ENCODE data around the gene FBXL17. TPM values are rescaled to one million over a fixed set of nuclear protein-coding genes. Genes with fewer than 3 reads are reported as not detected.
"Not testable (repeated sequence)": the region's sequence is repeated elsewhere in the genome, so short reads cannot be mapped to it uniquely, and the experiment has no call there.

FBXL17 gene
- total RNA-seq, 4 donors from 2014 or later = 10.7 to 31.6 (median 22.1) TPM

GRCh38 chr5:108417166-108417670 lies 35.3 kb upstream of the FBXL17 start:
- H3K36me3 ChIP-seq = no peaks in the 10 kb centered on the region
- no peak for TF ChIP-seq POLR2A (IDR thresholded peaks at IDR 0.05)
- TF ChIP-seq, protein P1, sequence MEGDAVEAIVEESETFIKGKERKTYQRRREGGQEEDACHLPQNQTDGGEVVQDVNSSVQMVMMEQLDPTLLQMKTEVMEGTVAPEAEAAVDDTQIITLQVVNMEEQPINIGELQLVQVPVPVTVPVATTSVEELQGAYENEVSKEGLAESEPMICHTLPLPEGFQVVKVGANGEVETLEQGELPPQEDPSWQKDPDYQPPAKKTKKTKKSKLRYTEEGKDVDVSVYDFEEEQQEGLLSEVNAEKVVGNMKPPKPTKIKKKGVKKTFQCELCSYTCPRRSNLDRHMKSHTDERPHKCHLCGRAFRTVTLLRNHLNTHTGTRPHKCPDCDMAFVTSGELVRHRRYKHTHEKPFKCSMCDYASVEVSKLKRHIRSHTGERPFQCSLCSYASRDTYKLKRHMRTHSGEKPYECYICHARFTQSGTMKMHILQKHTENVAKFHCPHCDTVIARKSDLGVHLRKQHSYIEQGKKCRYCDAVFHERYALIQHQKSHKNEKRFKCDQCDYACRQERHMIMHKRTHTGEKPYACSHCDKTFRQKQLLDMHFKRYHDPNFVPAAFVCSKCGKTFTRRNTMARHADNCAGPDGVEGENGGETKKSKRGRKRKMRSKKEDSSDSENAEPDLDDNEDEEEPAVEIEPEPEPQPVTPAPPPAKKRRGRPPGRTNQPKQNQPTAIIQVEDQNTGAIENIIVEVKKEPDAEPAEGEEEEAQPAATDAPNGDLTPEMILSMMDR (IDR thresholded peaks at IDR 0.05) = no peak
- H3K9me3 ChIP-seq = no peaks in the 10 kb centered on the region
- H3K27me3 ChIP-seq = no peaks in the 10 kb centered on the region
- no peak overlapping the region for H3K4me3 ChIP-seq
- no peaks in the 10 kb centered on the region for H3K4me1 ChIP-seq
- H3K27ac ChIP-seq = no peak overlapping the region
- DNase-seq = no peak

- TF ChIP-seq, protein P1 (IDR thresholded peaks at IDR 0.05) = no peak
- no peak for TF ChIP-seq POLR2A (IDR thresholded peaks at IDR 0.05)
- no peak overlapping the region for H3K4me3 ChIP-seq
- no peaks in the 10 kb centered on the region for H3K9me3 ChIP-seq
- no peaks in the 10 kb centered on the region for H3K4me1 ChIP-seq
- no peak for DNase-seq
- H3K27me3 ChIP-seq = no peaks in the 10 kb centered on the region
- no peaks in the 10 kb centered on the region for H3K36me3 ChIP-seq
- no peak overlapping the region for H3K27ac ChIP-seq
Measured at GRCh38 chr5:108415726-108416125, 33.8 kb upstream of the FBXL17 start.

DNA sequence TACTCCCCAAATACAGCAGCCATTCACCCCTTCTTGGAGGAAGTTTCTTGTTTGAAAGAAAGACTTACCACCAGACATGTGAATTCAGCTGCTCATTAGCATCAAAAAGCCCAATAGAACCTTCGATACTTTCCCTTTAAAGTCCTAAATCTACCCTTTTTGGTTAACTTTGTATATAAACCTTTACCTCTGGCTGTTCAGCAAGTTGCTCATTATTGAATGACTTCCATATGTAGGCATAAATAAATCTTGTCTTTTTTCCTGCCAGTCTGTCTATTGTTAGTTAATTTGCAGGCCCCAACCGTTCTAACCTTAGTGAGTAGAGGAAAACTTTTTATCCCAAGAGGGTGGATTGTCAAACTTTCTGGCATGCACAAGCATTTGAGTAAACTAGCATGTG lies 27.9 kb upstream of the FBXL17 start:
- Histone ChIP-seq H3K4me1 (no peaks in the 10 kb centered on the region), H3K36me3 (no peaks in the 10 kb centered on the region), H3K9me3 (no peaks in the 10 kb centered on the region), H3K27me3 (no peaks in the 10 kb centered on the region), H3K27ac (no peak overlapping the region), H3K4me3 (no peak overlapping the region)
- DNase-seq = no peak
- TF ChIP-seq, protein P1 (IDR thresholded peaks at IDR 0.05) = no peak
- TF ChIP-seq POLR2A (IDR thresholded peaks at IDR 0.05) = no peak

DNA sequence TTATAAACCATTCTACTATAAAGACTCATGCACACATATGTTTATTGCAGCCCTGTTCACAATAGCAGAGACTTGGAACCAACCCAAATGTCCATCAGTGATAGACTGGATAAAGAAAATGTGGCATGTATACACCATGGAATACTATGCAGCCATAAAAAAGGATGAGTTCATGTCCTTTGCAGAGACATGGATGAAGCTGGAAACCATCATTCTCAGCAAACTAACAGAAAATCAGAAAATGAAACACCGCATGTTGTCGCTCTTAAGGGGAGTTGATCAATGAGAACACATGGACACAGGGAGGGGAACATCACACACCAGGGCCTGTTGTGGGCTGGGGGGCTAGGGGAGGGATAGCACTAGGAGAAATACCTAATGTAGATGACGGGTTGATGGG lies 23.3 kb upstream of the FBXL17 start:
- not testable (repeated sequence) for H3K36me3 ChIP-seq, DNase-seq, H3K27ac ChIP-seq, H3K27me3 ChIP-seq, H3K4me1 ChIP-seq, H3K4me3 ChIP-seq, H3K9me3 ChIP-seq

- Histone ChIP-seq H3K4me3 (no peak overlapping the region), H3K36me3 (no peaks in the 10 kb centered on the region), H3K9me3 (no peaks in the 10 kb centered on the region), H3K27ac (no peak overlapping the region), H3K27me3 (no peaks in the 10 kb centered on the region), H3K4me1 (no peaks in the 10 kb centered on the region)
- TF ChIP-seq, protein P1 (IDR thresholded peaks at IDR 0.05) = no peak
- TF ChIP-seq POLR2A (IDR thresholded peaks at IDR 0.05) = no peak
- no peak for DNase-seq
Measured at GRCh38 chr5:108398964-108399363, 17.1 kb upstream of the FBXL17 start.

- H3K36me3 ChIP-seq, DNase-seq, H3K9me3 ChIP-seq, H3K27ac ChIP-seq, H3K4me1 ChIP-seq, H3K4me3 ChIP-seq, H3K27me3 ChIP-seq: not testable (repeated sequence)
Measured at GRCh38 chr5:108396837-108397236, 14.9 kb upstream of the FBXL17 start.

DNA sequence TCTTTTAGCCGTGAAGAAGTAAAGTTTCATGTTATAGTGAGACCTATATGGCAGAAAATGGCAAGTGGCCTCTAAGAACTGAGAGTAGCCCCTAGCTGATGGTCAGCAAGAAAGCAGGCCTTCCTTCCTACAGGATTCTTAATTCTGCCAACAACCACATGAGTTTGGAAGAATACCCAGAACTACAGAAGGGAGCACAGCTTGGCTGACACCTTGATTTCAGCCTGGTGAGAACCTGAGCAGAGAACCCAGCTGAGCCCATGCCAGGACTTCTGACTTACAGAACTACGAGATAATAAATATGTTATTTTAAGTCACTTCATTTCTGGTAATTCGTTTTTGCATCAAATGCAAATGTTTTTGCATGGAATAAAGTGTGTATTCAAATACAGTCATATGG lies 5.9 kb upstream of the FBXL17 start:
- no peak for DNase-seq
- Histone ChIP-seq H3K4me3 (no peak overlapping the region), H3K36me3 (no peaks in the 10 kb centered on the region), H3K4me1 (peaks cover 0 to 10% (median 0%) of the 10 kb centered on the region in 4 donors), H3K9me3 (no peaks in the 10 kb centered on the region), H3K27ac (no peak overlapping the region), H3K27me3 (no peaks in the 10 kb centered on the region)
- TF ChIP-seq, protein P1 (IDR thresholded peaks at IDR 0.05) = no peak
- TF ChIP-seq POLR2A (IDR thresholded peaks at IDR 0.05) = no peak

Data from Peyer's patch (tissue), 4 donors.